Mesenchymal stem cell (in vitro differentiated cells and primary cell): ENCODE measurements around the gene GALNT18.

Source experiments
- DNase-seq: peaks from one replicate; pipeline ENCODE4 v3.0.0-alpha.2; 2013
- H2AFZ ChIP-seq: one replicate; pipeline ENCODE4 v1.6.1; 2013; ENCODE audit warnings: low read depth, mild to moderate bottlenecking, control low read depth, inconsistent platforms, low read length, moderate library complexity
- H2AK5ac ChIP-seq: 2 replicates; pipeline ENCODE4 v1.6.1; 2013; ENCODE audit warnings: low read length, moderate library complexity, mild to moderate bottlenecking, inconsistent platforms; ENCODE audit not compliant: severe bottlenecking
- H2BK120ac ChIP-seq: one replicate; pipeline ENCODE4 v1.6.1; 2013; ENCODE audit warnings: low read depth, mild to moderate bottlenecking, inconsistent platforms, low read length, moderate library complexity
- H2BK12ac ChIP-seq, 2 experiments: one replicate each; pipeline ENCODE4 v1.6.1; 2013; ENCODE audit warnings: inconsistent platforms in 2 of 2, low read length in 2 of 2, mild to moderate bottlenecking in 2 of 2, moderate library complexity in 2 of 2, control low read depth in 1 of 2
- H2BK15ac ChIP-seq: one replicate; pipeline ENCODE4 v1.6.1; 2013; ENCODE audit warnings: mild to moderate bottlenecking, low read depth, inconsistent platforms; ENCODE audit not compliant: poor library complexity, severe bottlenecking
- H2BK5ac ChIP-seq: 2 replicates; pipeline ENCODE4 v1.6.1; 2013; ENCODE audit warnings: low read depth, mild to moderate bottlenecking, low read length, control low read depth, inconsistent platforms; ENCODE audit not compliant: poor library complexity, severe bottlenecking
- H3K14ac ChIP-seq, 2 experiments: one replicate each; pipeline ENCODE4 v1.6.1; 2013; ENCODE audit warnings: inconsistent platforms in 2 of 2, low read length in 2 of 2, control low read depth in 1 of 2, mild to moderate bottlenecking in 1 of 2, moderate library complexity in 1 of 2
- H3K18ac ChIP-seq, 2 experiments: one replicate each; pipeline ENCODE4 v1.6.1; 2013; ENCODE audit warnings: inconsistent platforms in 2 of 2, low read length in 2 of 2, control low read depth in 1 of 2, low read depth in 1 of 2, mild to moderate bottlenecking in 1 of 2
- H3K23ac ChIP-seq, 2 experiments: one replicate each; pipeline ENCODE4 v1.6.1; 2013; ENCODE audit warnings: inconsistent platforms in 2 of 2, low read length in 2 of 2, mild to moderate bottlenecking in 2 of 2, moderate library complexity in 2 of 2, control low read depth in 1 of 2
- H3K27ac ChIP-seq: 2 replicates; pipeline ENCODE4 v1.5.1; 2013; ENCODE audit warnings: mild to moderate bottlenecking, moderate library complexity, low read length, control low read depth, inconsistent platforms; ENCODE audit not compliant: poor library complexity, severe bottlenecking
- H3K27me3 ChIP-seq, 2 experiments: 2 replicates each; pipeline versions ENCODE4 v1.6.1 to v1.7.0; 2013; ENCODE audit warnings: low read length in 2 of 2, mild to moderate bottlenecking in 2 of 2, moderate library complexity in 2 of 2, control low read depth in 1 of 2, inconsistent platforms in 1 of 2; ENCODE audit not compliant: control insufficient read depth in 1 of 2, insufficient read depth in 1 of 2
- H3K36me3 ChIP-seq, 2 experiments: 2 replicates each; pipeline versions ENCODE4 v1.6.1 to v1.7.0; 2013; ENCODE audit warnings: low read length in 2 of 2, control low read depth in 1 of 2, inconsistent platforms in 1 of 2, low read depth in 1 of 2, mild to moderate bottlenecking in 1 of 2; ENCODE audit not compliant: insufficient read depth in 2 of 2, control insufficient read depth in 1 of 2
- H3K4ac ChIP-seq, 2 experiments: one replicate each; pipeline ENCODE4 v1.6.1; 2013; ENCODE audit warnings: inconsistent platforms in 2 of 2, low read length in 2 of 2, mild to moderate bottlenecking in 2 of 2, moderate library complexity in 2 of 2, control low read depth in 1 of 2, low read depth in 1 of 2
- H3K4me1 ChIP-seq: 2 replicates; pipeline ENCODE4 v1.6.1; 2013; ENCODE audit warnings: low read depth, low read length, control low read depth; ENCODE audit not compliant: control insufficient read depth, insufficient read depth
- H3K4me2 ChIP-seq: 2 replicates; pipeline ENCODE4 v1.6.1; 2013; ENCODE audit warnings: low read length, mild to moderate bottlenecking, inconsistent platforms; ENCODE audit not compliant: poor library complexity, severe bottlenecking
- H3K4me3 ChIP-seq, 2 experiments: 2 replicates each; pipeline versions ENCODE4 v1.5.1 to v1.7.0; 2013; ENCODE audit warnings: low read length in 2 of 2, mild to moderate bottlenecking in 2 of 2, control low read depth in 1 of 2, low read depth in 1 of 2; ENCODE audit not compliant: insufficient read depth in 1 of 2
- H3K79me1 ChIP-seq: replicated peaks from 2 replicates; pipeline ENCODE4 v1.6.1; 2013; ENCODE audit warnings: mild to moderate bottlenecking, control low read depth, low read length, inconsistent platforms; ENCODE audit not compliant: poor library complexity, severe bottlenecking
- H3K9ac ChIP-seq: 2 replicates; pipeline ENCODE4 v1.7.0; 2013; ENCODE audit warnings: mild to moderate bottlenecking, low read length, moderate library complexity
- H3K9me3 ChIP-seq: 2 replicates; pipeline ENCODE4 v1.7.0; 2013; ENCODE audit warnings: mild to moderate bottlenecking, low read length; ENCODE audit not compliant: control insufficient read depth
- H4K8ac ChIP-seq: one replicate; pipeline ENCODE4 v1.6.1; 2013; ENCODE audit warnings: inconsistent platforms, mild to moderate bottlenecking, low read length, moderate library complexity
- H4K91ac ChIP-seq: one replicate; pipeline ENCODE4 v1.6.1; 2013; ENCODE audit warnings: mild to moderate bottlenecking, low read length, inconsistent platforms
- WGBS: methylation state at CpG from one replicate; pipeline ENCODE4 v1.1.7; 2013; ENCODE audit warnings: mixed read lengths; 5-methylcytosine and 5-hydroxymethylcytosine counted together

The GALNT18 gene

GRCh38 chr11:11626128-11626527, 4.3 kb upstream of the GALNT18 start:
- H3K18ac ChIP-seq: no peak overlapping the region
- no peak overlapping the region for H2BK12ac ChIP-seq
- no peak overlapping the region for H4K91ac ChIP-seq
- H2BK5ac ChIP-seq: no peak overlapping the region
- H3K27ac ChIP-seq: no peak overlapping the region
- no peak overlapping the region for H2BK15ac ChIP-seq
- peaks cover 11% of the 10 kb centered on the region for H3K4me1 ChIP-seq
- no peak overlapping the region for H2AK5ac ChIP-seq
- H2BK120ac ChIP-seq: no peak overlapping the region
- H3K4me3 ChIP-seq: no peak overlapping the region
- no peaks in the 10 kb centered on the region for H3K79me1 ChIP-seq
- no peaks in the 10 kb centered on the region for H3K36me3 ChIP-seq
- H2AFZ ChIP-seq: no peak overlapping the region
- H4K8ac ChIP-seq: no peak overlapping the region
- WGBS: 42% methylated on average over 1 of the region's 1 CpG
- no peak overlapping the region for H3K4ac ChIP-seq
- peak; percentile 11 for DNase-seq
- no peaks in the 10 kb centered on the region for H3K9me3 ChIP-seq
- no peak overlapping the region for H3K14ac ChIP-seq
- no peak overlapping the region for H3K4me2 ChIP-seq
- peaks cover 47 to 67% of the 10 kb centered on the region in 2 experiments for H3K27me3 ChIP-seq
- H3K9ac ChIP-seq: no peak overlapping the region
- H3K23ac ChIP-seq: no peak overlapping the region

GRCh38 chr11:11624926-11625325, 3.1 kb upstream of the GALNT18 start:
- no peak overlapping the region for H2AK5ac ChIP-seq
- no peak overlapping the region for H2BK15ac ChIP-seq
- peaks cover 51 to 75% of the 10 kb centered on the region in 2 experiments for H3K27me3 ChIP-seq
- 82% methylated on average over 3 of the region's 4 CpGs for WGBS
- peaks cover 23% of the 10 kb centered on the region for H3K4me1 ChIP-seq
- H3K27ac ChIP-seq: no peak overlapping the region
- H3K79me1 ChIP-seq: no peaks in the 10 kb centered on the region
- no peak overlapping the region for H2BK5ac ChIP-seq
- H3K14ac ChIP-seq: no peak overlapping the region
- H3K4me3 ChIP-seq: no peak overlapping the region
- H3K4ac ChIP-seq: no peak overlapping the region
- no peak overlapping the region for H2AFZ ChIP-seq
- no peak overlapping the region for H2BK120ac ChIP-seq
- H4K91ac ChIP-seq: no peak overlapping the region
- no peak overlapping the region for H3K4me2 ChIP-seq
- no peak overlapping the region for H3K18ac ChIP-seq
- no peak overlapping the region for H3K9ac ChIP-seq
- H3K9me3 ChIP-seq: no peaks in the 10 kb centered on the region
- H2BK12ac ChIP-seq: no peak overlapping the region
- H3K36me3 ChIP-seq: no peaks in the 10 kb centered on the region
- H3K23ac ChIP-seq: no peak overlapping the region
- H4K8ac ChIP-seq: no peak overlapping the region
- no peak for DNase-seq

GRCh38 chr11:11624204-11624603, 2.4 kb upstream of the GALNT18 start:
- H4K91ac ChIP-seq: no peak overlapping the region
- no peaks in the 10 kb centered on the region for H3K36me3 ChIP-seq
- DNase-seq: no peak
- H3K14ac ChIP-seq: no peak overlapping the region
- WGBS: 100% methylated on average over 1 of the region's 3 CpGs
- H3K4me2 ChIP-seq: no peak overlapping the region
- H3K27ac ChIP-seq: no peak overlapping the region
- H3K9ac ChIP-seq: no peak overlapping the region
- no peak overlapping the region for H4K8ac ChIP-seq
- no peak overlapping the region for H2BK15ac ChIP-seq
- peak overlapping the region in 1 of 2 experiments; percentile 2 for H3K18ac ChIP-seq
- H2BK120ac ChIP-seq: no peak overlapping the region
- no peak overlapping the region for H2BK12ac ChIP-seq
- no peak overlapping the region for H3K4me3 ChIP-seq
- no peaks in the 10 kb centered on the region for H3K79me1 ChIP-seq
- peaks cover 23% of the 10 kb centered on the region for H3K4me1 ChIP-seq
- no peak overlapping the region for H3K4ac ChIP-seq
- H2AFZ ChIP-seq: no peak overlapping the region
- peaks cover 51 to 75% of the 10 kb centered on the region in 2 experiments for H3K27me3 ChIP-seq
- H3K9me3 ChIP-seq: no peaks in the 10 kb centered on the region
- H3K23ac ChIP-seq: no peak overlapping the region
- no peak overlapping the region for H2BK5ac ChIP-seq
- no peak overlapping the region for H2AK5ac ChIP-seq

- H3K4me2 ChIP-seq: no peak overlapping the region
- no peak overlapping the region for H2BK120ac ChIP-seq
- H3K36me3 ChIP-seq: no peaks in the 10 kb centered on the region
- no peak overlapping the region for H3K18ac ChIP-seq
- H3K27me3 ChIP-seq: peaks cover 55 to 79% of the 10 kb centered on the region in 2 experiments
- no peak overlapping the region for H2BK15ac ChIP-seq
- H3K9ac ChIP-seq: no peak overlapping the region
- WGBS: 16% methylated on average over 5 of the region's 5 CpGs
- H4K91ac ChIP-seq: no peak overlapping the region
- H3K14ac ChIP-seq: no peak overlapping the region
- no peak overlapping the region for H2AK5ac ChIP-seq
- no peaks in the 10 kb centered on the region for H3K9me3 ChIP-seq
- no peak overlapping the region for H2AFZ ChIP-seq
- H3K79me1 ChIP-seq: no peaks in the 10 kb centered on the region
- H3K4me1 ChIP-seq: peaks cover 23% of the 10 kb centered on the region
- H3K4me3 ChIP-seq: no peak overlapping the region
- H4K8ac ChIP-seq: no peak overlapping the region
- no peak overlapping the region for H2BK12ac ChIP-seq
- H3K4ac ChIP-seq: no peak overlapping the region
- no peak overlapping the region for H3K23ac ChIP-seq
- H3K27ac ChIP-seq: no peak overlapping the region
- H2BK5ac ChIP-seq: no peak overlapping the region
- DNase-seq: peak; percentile 41
Observed at GRCh38 chr11:11622772-11623171, 967 bp upstream of the GALNT18 start.
